GM10266 (cell line): ENCODE results near the gene TPI1.

ENCODE experiments used
- DNase-seq: peaks from one replicate; pipeline ENCODE4 v3.0.0; 2012; ENCODE audit errors: extremely low spot score
- TF ChIP-seq, protein P1 (sequence below): IDR thresholded peaks from 2 replicates; pipeline ENCODE4 v1.5.1; 2012; ENCODE audit warnings: mild to moderate bottlenecking, low read depth; ENCODE audit not compliant: control insufficient read depth, insufficient read depth; ENCODE audit errors: missing control alignments

The TPI1 gene

DNA sequence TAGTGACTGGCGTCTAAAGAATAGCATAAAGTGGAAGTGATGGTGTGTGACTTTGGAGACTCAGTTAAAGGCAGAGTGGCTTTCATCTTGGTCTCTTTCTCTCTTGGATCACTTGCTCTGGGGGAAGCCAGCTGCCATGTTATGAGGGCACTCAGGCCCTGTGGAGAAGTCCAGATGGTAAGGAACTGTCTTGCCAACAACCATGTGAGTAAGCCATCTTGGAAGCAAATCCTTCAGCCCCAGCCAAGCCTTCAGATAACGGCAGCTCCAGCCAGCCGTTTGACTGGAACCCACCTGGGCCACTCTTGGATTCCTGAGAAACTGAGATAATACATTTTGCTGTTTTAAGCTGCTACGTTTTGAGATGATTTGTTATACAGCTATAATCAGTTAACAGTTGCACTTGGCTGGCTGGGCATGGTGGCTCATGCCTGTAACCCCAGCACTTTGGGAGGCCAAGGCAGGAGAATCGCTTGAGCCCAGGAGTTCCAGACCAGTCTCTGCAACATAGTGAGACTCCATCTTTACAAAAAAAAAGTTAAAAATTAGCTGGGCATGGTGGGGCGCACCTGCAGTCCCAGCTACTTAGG is 29.6 kb downstream of the TPI1 start:
- no peak for DNase-seq
- TF ChIP-seq, protein P1, sequence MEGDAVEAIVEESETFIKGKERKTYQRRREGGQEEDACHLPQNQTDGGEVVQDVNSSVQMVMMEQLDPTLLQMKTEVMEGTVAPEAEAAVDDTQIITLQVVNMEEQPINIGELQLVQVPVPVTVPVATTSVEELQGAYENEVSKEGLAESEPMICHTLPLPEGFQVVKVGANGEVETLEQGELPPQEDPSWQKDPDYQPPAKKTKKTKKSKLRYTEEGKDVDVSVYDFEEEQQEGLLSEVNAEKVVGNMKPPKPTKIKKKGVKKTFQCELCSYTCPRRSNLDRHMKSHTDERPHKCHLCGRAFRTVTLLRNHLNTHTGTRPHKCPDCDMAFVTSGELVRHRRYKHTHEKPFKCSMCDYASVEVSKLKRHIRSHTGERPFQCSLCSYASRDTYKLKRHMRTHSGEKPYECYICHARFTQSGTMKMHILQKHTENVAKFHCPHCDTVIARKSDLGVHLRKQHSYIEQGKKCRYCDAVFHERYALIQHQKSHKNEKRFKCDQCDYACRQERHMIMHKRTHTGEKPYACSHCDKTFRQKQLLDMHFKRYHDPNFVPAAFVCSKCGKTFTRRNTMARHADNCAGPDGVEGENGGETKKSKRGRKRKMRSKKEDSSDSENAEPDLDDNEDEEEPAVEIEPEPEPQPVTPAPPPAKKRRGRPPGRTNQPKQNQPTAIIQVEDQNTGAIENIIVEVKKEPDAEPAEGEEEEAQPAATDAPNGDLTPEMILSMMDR: no peak

DNA sequence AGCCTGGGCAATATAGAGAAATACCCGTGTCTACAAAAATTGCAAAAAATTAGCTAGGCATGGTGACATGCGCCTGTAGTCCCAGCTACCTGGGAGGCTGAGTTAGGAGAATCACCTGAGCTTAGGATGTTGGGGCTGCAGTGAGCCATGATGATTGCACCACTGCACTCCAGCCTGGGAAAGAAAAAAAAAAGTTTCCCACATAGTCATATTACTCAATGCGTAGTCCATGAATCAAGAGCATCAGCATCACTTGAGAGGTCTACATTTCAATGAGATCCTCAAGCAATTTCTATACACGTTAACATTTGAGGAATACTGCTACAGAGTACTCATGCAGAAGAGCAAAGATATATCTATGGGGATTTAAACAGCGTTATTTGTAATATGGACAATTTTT is 32.1 kb downstream of the TPI1 start:
- TF ChIP-seq, protein P1: no peak
- no peak for DNase-seq

DNA sequence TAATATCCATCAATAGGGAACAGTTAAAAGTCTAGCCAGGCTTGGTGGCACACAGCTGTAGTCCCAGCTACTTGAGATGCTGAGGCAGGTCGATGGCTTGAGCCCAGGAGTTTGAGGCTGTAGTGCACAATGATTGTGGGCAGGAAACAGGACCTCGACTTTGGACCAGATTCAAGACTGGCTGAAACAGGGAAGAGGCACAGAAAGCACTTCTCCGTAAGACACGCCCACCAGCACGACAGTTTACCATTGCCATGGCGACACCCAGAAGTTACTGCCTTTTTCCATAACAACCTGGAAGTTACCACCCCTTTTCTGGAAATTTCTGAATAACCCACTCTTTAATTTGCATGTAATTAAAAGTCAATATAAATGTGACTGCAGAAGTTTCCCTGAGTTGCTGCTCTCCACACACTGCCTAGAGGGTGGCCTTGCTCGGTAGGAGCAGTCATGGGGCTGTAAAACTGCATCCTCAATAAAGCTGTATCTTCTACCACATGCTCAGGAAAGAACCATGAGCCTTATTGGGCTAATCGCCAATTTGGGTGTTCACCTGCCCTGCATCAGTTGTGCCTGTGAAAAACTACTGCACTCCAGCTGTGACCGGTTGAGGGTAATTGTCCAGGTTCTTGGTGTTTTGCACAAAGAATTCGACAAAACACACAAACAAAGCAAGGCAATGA is 32.6 kb downstream of the TPI1 start:
- TF ChIP-seq, protein P1: no peak
- DNase-seq: no peak

DNA sequence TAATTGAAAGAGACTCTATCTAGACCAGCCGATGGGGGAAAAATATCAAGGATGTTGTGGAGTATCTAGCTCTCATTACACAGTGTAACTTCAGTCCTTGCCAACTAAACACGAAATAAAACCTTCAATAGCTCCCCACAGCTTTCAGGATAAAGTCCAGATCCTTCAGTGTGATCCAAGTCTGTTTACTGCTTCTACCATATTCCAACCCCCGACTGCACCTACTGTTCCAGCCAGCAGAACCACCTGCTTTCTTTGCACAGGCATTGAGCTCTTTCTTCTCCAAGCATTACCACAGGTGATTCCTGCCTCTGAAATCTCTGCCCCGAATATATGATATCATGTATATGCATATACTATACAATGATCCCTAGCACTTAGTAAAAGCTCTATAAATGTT is 35.1 kb downstream of the TPI1 start:
- TF ChIP-seq, protein P1: no peak
- no peak for DNase-seq

DNA sequence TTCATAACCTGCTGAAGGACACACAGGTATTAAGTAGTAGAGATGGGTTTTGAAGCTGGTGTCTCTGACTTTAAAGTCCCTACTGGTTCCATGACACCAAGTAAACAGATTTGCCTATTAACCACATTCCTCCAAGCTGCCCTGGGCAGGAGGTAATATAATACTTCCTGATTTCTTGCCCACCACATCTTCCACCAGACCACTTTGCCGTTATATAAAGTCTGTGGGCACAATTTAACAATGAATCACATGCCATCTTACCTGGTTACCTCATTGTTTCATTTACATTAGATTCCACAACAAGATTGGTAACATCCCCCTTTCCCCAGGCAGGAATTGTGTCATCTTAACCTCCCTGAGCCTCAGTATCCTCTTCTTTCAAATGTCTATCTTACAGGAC is 36.4 kb downstream of the TPI1 start:
- TF ChIP-seq, protein P1: no peak
- no peak for DNase-seq

DNA sequence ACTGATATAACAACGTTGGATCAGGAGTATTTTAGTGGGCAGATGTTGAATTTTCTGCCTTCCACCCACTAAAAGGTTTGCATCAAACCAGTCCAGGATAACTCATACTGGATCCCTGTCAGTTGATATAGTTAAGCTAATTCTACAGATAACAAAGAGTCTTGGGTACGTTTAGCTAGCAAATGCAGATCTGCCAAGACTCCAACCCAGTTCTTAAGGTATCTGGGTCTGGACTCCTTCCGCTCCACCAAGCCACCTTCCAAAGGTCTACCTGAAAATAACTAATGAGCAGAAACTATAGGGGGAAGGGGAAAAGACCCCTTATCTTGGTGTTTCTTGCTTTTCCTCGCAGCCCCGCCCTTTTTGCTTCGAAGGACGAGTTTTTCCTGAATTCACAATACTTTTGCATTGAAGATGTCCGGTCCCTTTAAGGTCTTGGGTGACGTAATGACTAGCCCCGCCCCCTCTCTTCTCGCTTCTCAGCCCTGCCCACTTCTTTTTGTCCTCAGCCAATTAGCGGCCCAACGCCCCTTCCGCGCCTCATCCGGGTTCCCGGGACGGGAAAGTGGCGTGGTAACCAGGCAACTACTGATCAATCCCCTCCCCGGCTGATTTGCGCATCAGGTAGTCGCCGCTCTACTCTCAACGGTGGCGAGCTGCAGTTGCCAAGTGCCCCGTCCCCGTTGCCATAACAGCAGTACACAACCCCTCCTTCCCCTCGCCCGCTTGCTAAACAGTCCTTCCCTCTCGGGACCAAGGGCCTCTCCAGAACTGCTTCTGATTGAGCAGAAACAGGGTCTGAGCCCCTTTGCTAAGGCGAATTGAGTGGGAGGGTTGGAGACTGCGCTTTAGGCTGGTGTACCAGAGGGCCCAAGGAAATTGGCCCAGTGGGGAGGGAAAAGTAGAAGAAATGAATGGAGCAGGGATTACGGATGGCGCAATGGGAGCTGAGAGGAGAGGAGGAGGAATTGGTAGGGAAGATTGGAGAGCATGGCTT is 37.2 kb downstream of the TPI1 start, which contains the start of gene LRRC23:
Gene LRRC23, plus strand, starts transcription at position 543 of the 997 bp plus-strand sequence. CDS start 812 bp downstream, outside the sequence.
- TF ChIP-seq, protein P1: no peak
- peak; percentile 94 for DNase-seq
